Hair follicular keratinocyte (primary cell): Measurements from ENCODE around the gene RASAL2. TPM values are rescaled to one million over a fixed set of nuclear protein-coding genes. Genes with fewer than 3 reads are reported as not detected.

Source experiments
- total RNA-seq: library from RNA; depleted of rRNA; stranded (reverse); fragments of >200 nt; gene quantifications from 2 replicates; pipeline ENCODE4 v1.2.3, GENCODE V29; 2015

Gene RASAL2
- total RNA-seq = 10.4 and 17.3 TPM in 2 replicates

DNA sequence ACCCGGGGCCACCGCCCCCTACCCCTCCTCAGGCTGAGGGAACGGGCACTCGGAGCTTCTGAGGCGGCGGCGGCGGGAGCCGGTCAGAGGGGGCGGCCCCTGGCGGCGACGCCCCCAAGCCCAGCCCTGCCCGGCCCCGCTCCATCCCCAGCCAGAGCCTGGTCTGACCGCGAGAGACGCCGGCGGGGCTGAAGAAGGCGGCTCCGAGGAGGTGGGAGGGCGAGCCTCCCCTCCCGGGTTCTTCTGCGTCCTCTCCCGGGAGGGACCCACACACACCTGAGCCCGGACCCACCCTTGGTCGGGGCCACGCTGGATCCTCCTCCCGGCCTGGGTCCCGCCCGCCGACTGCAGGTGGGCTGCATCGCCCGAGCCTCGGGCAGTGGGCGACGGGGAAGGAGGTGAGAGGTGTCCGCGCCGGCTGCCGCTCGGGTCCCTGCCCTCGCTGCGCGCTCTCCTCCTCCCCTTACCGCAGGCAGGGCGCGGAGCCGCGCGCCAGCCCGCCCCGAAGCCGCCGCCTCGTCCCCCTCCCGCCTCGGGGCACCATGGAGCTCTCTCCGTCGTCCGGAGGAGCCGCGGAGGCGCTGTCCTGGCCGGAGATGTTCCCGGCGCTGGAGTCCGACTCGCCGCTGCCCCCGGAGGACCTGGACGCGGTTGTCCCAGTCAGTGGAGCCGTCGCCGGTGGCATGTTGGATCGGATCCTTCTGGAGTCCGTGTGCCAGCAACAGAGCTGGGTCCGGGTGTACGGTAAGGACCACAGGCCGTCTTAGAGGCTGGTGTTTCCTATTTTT is at the start of gene RASAL2:
RASAL2 (plus strand) TSS at position 154 of the 788 bp plus-strand sequence; CDS start at position 543, 389 bp downstream.

GRCh38 chr1:178496410-178497135 is 402.7 kb downstream of the RASAL2 start, which contains the start of gene CLEC20A:
Gene CLEC20A, minus strand, starts transcription at chr1:178496964. Its CDS starts 25 bp downstream, at chr1:178496939.

DNA sequence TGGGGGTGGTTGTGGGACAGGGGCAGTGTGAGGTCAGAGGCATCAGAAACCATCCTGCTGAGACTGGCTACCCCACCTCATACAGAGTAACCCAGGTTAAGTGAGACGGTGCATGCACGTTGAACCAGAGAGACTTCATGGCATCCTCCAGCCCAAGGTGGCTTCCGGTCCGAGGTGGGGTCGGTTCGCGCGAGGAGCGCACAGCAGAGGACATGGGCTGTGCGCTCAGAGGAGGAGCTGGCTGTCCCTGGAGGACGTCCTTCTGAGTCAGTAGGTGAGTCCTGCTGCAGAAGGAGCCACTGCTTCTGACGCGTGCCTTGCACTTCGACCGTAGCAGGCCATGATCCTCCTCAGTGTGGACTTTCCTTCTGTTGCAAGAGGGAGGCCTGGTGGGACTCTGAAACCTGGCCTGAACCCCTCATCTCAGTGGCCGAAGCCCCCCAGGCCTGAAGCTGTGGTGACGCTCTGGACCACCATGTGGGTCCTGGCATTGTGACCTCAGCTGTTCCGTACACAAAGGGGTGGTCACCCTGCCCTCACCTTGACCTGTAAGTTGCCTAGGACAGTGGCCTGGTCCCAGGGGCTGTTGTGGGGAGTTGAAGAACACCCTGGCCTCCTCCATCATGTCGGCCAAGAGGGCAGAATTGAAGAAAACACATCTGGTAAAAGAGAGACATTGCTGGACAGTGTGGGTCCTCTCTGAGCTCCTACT is 418.8 kb downstream of the RASAL2 start, which contains the start of gene TEX35:
TEX35 (plus strand) TSS at position 544 of the 712 bp plus-strand sequence; CDS start at position 624, 80 bp downstream.

Other genes starting within 250 kb of the RASAL2 start
- gene SEC16B, start 124.0 kb upstream of the RASAL2 start, total RNA-seq = 0.72 and 0.78 TPM in 2 replicates